Upper lobe of left lung (tissue), 4 donors: ENCODE results near the gene ADAMTS16.

Experiments
- CTCF ChIP-seq, 6 experiments: fragments of 450-650 bp in 4 of 6; fragments of 200-600 bp in 2 of 6; sonication (generic) in 2 of 6; IDR thresholded peaks; one replicate each; pipeline ENCODE4 v1.5.1; 2016 to 2019; ENCODE audit warnings: antibody characterized with exemption in 6 of 6
- EP300 ChIP-seq, 4 donors: sonication (generic); formaldehyde crosslinking; IDR thresholded peaks; one replicate each; pipeline ENCODE4 v1.5.1; 2017; ENCODE audit warnings: antibody characterized with exemption in 4 of 4, control low read depth in 2 of 4
- POLR2A ChIP-seq, 4 donors: fragments of 450-650 bp; IDR thresholded peaks; one replicate each; pipeline ENCODE4 v1.5.1; 2016 to 2017; ENCODE audit warnings: antibody characterized with exemption in 4 of 4, mild to moderate bottlenecking in 2 of 4

- no peak for TF ChIP-seq CTCF (IDR thresholded peaks at IDR 0.05)
- TF ChIP-seq POLR2A (IDR thresholded peaks at IDR 0.05): no peak
- no peak for TF ChIP-seq EP300 (IDR thresholded peaks at IDR 0.05)
These were observed 187.0 kb downstream of the ADAMTS16 start for GRCh38 chr5:5327126-5327525.
